SK-N-SH treated with all-trans-retinoic acid at 6 μM for 48 hours (cell line): ENCODE data around the gene BIRC7.

Source experiments
- ATAC-seq: fragments of 200-7000 bp; cut with Tn5 transposase; 3 replicates; pipeline ENCODE4 v1.9.1; 2020; ENCODE audit warnings: mild to moderate bottlenecking, moderate library complexity
- BACH2 ChIP-seq: fragments of 250-450 bp; sonication (Bioruptor Pico); IDR thresholded peaks from 2 replicates; pipeline ENCODE4 v1.9.0; 2021; ENCODE audit warnings: mild to moderate bottlenecking, borderline replicate concordance
- CREB5 ChIP-seq: fragments of 250-450 bp; sonication (Bioruptor Pico); IDR thresholded peaks from 2 replicates; pipeline ENCODE4 v1.5.1; 2020; ENCODE audit warnings: low read depth, mild to moderate bottlenecking, moderate library complexity
- CSDC2 ChIP-seq: fragments of 250-450 bp; sonication (Bioruptor Pico); IDR thresholded peaks from 2 replicates; pipeline ENCODE4 v1.5.0; 2020; ENCODE audit warnings: mild to moderate bottlenecking, moderate library complexity
- ESRRG ChIP-seq: fragments of 250-450 bp; sonication (Bioruptor Pico); IDR thresholded peaks from 2 replicates; pipeline ENCODE4 v1.6.1; 2021; ENCODE audit warnings: mild to moderate bottlenecking
- GLIS3 ChIP-seq: fragments of 250-450 bp; sonication (Bioruptor Pico); IDR thresholded peaks from 2 replicates; pipeline ENCODE4 v1.5.0; 2020; ENCODE audit warnings: mild to moderate bottlenecking, moderate library complexity
- OSR1 ChIP-seq: fragments of 250-450 bp; sonication (Bioruptor Pico); IDR thresholded peaks from 2 replicates; pipeline ENCODE4 v1.8.0; 2022; ENCODE audit warnings: moderate library complexity, mild to moderate bottlenecking, inconsistent platforms
- POU6F1 ChIP-seq: fragments of 250-450 bp; sonication (Bioruptor Pico); IDR thresholded peaks from 2 replicates; pipeline ENCODE4 v1.8.0; 2021; ENCODE audit warnings: low read depth, mild to moderate bottlenecking, moderate library complexity, borderline replicate concordance
- PPARA ChIP-seq: fragments of 250-450 bp; sonication (Bioruptor Pico); IDR thresholded peaks from 2 replicates; pipeline ENCODE4 v1.5.0; 2020; ENCODE audit warnings: mild to moderate bottlenecking, borderline replicate concordance
- RARB ChIP-seq: fragments of 250-450 bp; sonication (Bioruptor Pico); IDR thresholded peaks from 2 replicates; pipeline ENCODE4 v1.8.0; 2021; ENCODE audit warnings: mild to moderate bottlenecking, moderate library complexity
- SNAI2 ChIP-seq: fragments of 250-450 bp; sonication (Bioruptor Pico); IDR thresholded peaks from 2 replicates; pipeline ENCODE4 v1.5.0; 2020; ENCODE audit warnings: mild to moderate bottlenecking, moderate library complexity
- TOX ChIP-seq: fragments of 250-450 bp; sonication (Bioruptor Pico); IDR thresholded peaks from 2 replicates; pipeline ENCODE4 v1.8.0; 2021; ENCODE audit warnings: mild to moderate bottlenecking, moderate library complexity, borderline replicate concordance
- ZC3H10 ChIP-seq: fragments of 250-450 bp; sonication (Bioruptor Pico); IDR thresholded peaks from 2 replicates; pipeline ENCODE4 v1.5.1; 2021; ENCODE audit warnings: mild to moderate bottlenecking, moderate library complexity
- ZFP3 ChIP-seq: fragments of 250-450 bp; sonication (Bioruptor Pico); IDR thresholded peaks from 2 replicates; pipeline ENCODE4 v1.5.0; 2020; ENCODE audit warnings: mild to moderate bottlenecking, moderate library complexity
- ZFP30 ChIP-seq: fragments of 450-650 bp; formaldehyde crosslinking; IDR thresholded peaks from 2 replicates; pipeline ENCODE4 v1.5.0; 2022; ENCODE audit warnings: mild to moderate bottlenecking, moderate library complexity
- ZNF565 ChIP-seq: fragments of 450-650 bp; formaldehyde crosslinking; conservative IDR thresholded peaks from 2 replicates; pipeline ENCODE4 v1.5.0; 2020; ENCODE audit warnings: low read depth, mild to moderate bottlenecking, moderate library complexity
- ZNF70 ChIP-seq: fragments of 450-650 bp; formaldehyde crosslinking; IDR thresholded peaks from 2 replicates; pipeline ENCODE4 v1.5.0; 2020; ENCODE audit warnings: mild to moderate bottlenecking, moderate library complexity
- ZNF8 ChIP-seq: fragments of 450-650 bp; formaldehyde crosslinking; IDR thresholded peaks from 2 replicates; pipeline ENCODE4 v1.5.0; 2020; ENCODE audit warnings: mild to moderate bottlenecking, moderate library complexity
- TF ChIP-seq, protein P1 (sequence below): fragments of 250-450 bp; sonication (Bioruptor Pico); IDR thresholded peaks from 2 replicates; pipeline ENCODE4 v1.5.0; 2020; ENCODE audit warnings: mild to moderate bottlenecking, moderate library complexity
- TF ChIP-seq, protein P2 (sequence below): fragments of 250-450 bp; sonication (Bioruptor Pico); IDR thresholded peaks from 2 replicates; pipeline ENCODE4 v1.5.1; 2021; ENCODE audit warnings: mild to moderate bottlenecking, moderate library complexity
- TF ChIP-seq, protein P3 (sequence below): fragments of 250-450 bp; sonication (Bioruptor Pico); IDR thresholded peaks from 2 replicates; pipeline ENCODE4 v1.8.0; 2020; ENCODE audit warnings: mild to moderate bottlenecking, moderate library complexity, borderline replicate concordance

Gene BIRC7

GRCh38 chr20:63281742-63282665 lies 46.3 kb downstream of the BIRC7 start (continued):
- no peak for TF ChIP-seq POU6F1 (CRISPR knock-in tag)

GRCh38 chr20:63282946-63283345 lies 47.2 kb downstream of the BIRC7 start:
- ATAC-seq, result no peak
- TF ChIP-seq PPARA (CRISPR knock-in tag), result no peak

GRCh38 chr20:63283397-63284082 lies 47.8 kb downstream of the BIRC7 start:
- no peak for TF ChIP-seq ZNF70
- no peak for TF ChIP-seq ZNF565 (CRISPR knock-in tag)
- no peak for TF ChIP-seq CSDC2 (CRISPR knock-in tag)
- no peak for TF ChIP-seq POU6F1 (CRISPR knock-in tag)
- no peak for TF ChIP-seq SNAI2 (CRISPR knock-in tag)
- TF ChIP-seq CREB5, result no peak
- no peak for TF ChIP-seq ZC3H10 (CRISPR knock-in tag)
- TF ChIP-seq, all 23 proteins: peak for 0
- ATAC-seq, result no peak

- no peak for TF ChIP-seq ZFP30 (CRISPR knock-in tag)
- no peak for TF ChIP-seq ZNF70
- no peak for TF ChIP-seq ZNF8 (CRISPR knock-in tag)
- TF ChIP-seq, protein P1, sequence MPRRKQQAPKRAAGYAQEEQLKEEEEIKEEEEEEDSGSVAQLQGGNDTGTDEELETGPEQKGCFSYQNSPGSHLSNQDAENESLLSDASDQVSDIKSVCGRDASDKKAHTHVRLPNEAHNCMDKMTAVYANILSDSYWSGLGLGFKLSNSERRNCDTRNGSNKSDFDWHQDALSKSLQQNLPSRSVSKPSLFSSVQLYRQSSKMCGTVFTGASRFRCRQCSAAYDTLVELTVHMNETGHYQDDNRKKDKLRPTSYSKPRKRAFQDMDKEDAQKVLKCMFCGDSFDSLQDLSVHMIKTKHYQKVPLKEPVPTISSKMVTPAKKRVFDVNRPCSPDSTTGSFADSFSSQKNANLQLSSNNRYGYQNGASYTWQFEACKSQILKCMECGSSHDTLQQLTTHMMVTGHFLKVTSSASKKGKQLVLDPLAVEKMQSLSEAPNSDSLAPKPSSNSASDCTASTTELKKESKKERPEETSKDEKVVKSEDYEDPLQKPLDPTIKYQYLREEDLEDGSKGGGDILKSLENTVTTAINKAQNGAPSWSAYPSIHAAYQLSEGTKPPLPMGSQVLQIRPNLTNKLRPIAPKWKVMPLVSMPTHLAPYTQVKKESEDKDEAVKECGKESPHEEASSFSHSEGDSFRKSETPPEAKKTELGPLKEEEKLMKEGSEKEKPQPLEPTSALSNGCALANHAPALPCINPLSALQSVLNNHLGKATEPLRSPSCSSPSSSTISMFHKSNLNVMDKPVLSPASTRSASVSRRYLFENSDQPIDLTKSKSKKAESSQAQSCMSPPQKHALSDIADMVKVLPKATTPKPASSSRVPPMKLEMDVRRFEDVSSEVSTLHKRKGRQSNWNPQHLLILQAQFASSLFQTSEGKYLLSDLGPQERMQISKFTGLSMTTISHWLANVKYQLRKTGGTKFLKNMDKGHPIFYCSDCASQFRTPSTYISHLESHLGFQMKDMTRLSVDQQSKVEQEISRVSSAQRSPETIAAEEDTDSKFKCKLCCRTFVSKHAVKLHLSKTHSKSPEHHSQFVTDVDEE (CRISPR knock-in tag), result no peak
- no peak for TF ChIP-seq SNAI2 (CRISPR knock-in tag)
- no peak for TF ChIP-seq ZFP3 (CRISPR knock-in tag)
- no peak for ATAC-seq
Measured at GRCh38 chr20:63284083-63284440, 48.4 kb downstream of the BIRC7 start.

- no peak for ATAC-seq
- TF ChIP-seq, protein P2, sequence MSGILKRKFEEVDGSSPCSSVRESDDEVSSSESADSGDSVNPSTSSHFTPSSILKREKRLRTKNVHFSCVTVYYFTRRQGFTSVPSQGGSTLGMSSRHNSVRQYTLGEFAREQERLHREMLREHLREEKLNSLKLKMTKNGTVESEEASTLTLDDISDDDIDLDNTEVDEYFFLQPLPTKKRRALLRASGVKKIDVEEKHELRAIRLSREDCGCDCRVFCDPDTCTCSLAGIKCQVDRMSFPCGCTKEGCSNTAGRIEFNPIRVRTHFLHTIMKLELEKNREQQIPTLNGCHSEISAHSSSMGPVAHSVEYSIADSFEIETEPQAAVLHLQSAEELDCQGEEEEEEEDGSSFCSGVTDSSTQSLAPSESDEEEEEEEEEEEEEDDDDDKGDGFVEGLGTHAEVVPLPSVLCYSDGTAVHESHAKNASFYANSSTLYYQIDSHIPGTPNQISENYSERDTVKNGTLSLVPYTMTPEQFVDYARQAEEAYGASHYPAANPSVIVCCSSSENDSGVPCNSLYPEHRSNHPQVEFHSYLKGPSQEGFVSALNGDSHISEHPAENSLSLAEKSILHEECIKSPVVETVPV (CRISPR knock-in tag), result no peak
- TF ChIP-seq, protein P3, sequence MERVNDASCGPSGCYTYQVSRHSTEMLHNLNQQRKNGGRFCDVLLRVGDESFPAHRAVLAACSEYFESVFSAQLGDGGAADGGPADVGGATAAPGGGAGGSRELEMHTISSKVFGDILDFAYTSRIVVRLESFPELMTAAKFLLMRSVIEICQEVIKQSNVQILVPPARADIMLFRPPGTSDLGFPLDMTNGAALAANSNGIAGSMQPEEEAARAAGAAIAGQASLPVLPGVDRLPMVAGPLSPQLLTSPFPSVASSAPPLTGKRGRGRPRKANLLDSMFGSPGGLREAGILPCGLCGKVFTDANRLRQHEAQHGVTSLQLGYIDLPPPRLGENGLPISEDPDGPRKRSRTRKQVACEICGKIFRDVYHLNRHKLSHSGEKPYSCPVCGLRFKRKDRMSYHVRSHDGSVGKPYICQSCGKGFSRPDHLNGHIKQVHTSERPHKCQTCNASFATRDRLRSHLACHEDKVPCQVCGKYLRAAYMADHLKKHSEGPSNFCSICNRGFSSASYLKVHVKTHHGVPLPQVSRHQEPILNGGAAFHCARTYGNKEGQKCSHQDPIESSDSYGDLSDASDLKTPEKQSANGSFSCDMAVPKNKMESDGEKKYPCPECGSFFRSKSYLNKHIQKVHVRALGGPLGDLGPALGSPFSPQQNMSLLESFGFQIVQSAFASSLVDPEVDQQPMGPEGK (CRISPR knock-in tag), result no peak
- no peak for TF ChIP-seq ZC3H10 (CRISPR knock-in tag)
- no peak for TF ChIP-seq ESRRG (CRISPR knock-in tag)
- no peak for TF ChIP-seq TOX (CRISPR knock-in tag)
- TF ChIP-seq ZFP3 (CRISPR knock-in tag), result no peak
- no peak for TF ChIP-seq CSDC2 (CRISPR knock-in tag)
- TF ChIP-seq BACH2, result no peak
- no peak for TF ChIP-seq OSR1
- no peak for TF ChIP-seq SNAI2 (CRISPR knock-in tag)
- no peak for TF ChIP-seq RARB (CRISPR knock-in tag)
- TF ChIP-seq ZNF70, result no peak
- TF ChIP-seq GLIS3 (CRISPR knock-in tag), result no peak
- TF ChIP-seq ZFP30 (CRISPR knock-in tag), result no peak
- no peak for TF ChIP-seq POU6F1 (CRISPR knock-in tag)
Measured at GRCh38 chr20:63284544-63284949, 48.8 kb downstream of the BIRC7 start.
